ENCODE data around the gene MTTP. TPM values are rescaled to one million over a fixed set of nuclear protein-coding genes. Genes with fewer than 3 reads are reported as not detected.

The MTTP gene
- total RNA-seq, 3 donors from 2014 or later (not counting 1 experiment from before 2014, with no cell fraction given), result not detected

DNA sequence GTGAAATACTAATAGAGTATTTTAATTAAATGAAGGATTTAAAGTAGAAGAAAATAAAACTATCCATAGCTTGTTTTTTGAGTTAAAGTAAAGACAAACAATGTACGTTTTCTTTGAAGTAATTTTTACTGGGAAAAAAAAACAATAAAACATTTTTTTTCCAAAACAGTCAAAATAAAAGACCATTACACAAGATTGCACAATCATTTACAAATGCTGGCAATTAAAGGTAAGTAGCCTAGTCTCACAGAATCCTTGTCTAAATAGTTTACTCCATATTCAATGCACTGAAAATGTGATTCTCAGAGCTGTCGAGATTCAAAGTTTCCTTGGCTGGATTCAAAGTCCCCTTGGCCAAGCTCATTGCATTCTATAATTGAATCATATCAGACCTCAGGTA is 61.8 kb downstream of the MTTP start:
- Histone ChIP-seq H3K27ac (ENCODE audit: low read length) (no peak overlapping the region), H3K27me3 (ENCODE audit: control insufficient read depth, insufficient read depth, low read length) (peaks cover 2% of the 10 kb centered on the region), H3K4me1 (ENCODE audit: control insufficient read depth, insufficient read depth, low read length) (no peaks in the 10 kb centered on the region), H3K9me3 (ENCODE audit: control insufficient read depth, insufficient read depth, low read length) (no peaks in the 10 kb centered on the region), H3K4me3 (ENCODE audit: low read length) (no peak overlapping the region), H3K36me3 (ENCODE audit: control insufficient read depth, insufficient read depth, low read length) (no peaks in the 10 kb centered on the region)
- peaks cover 0 to 2% of the 10 kb centered on the region in 2 donors for H3K9me3 Mint-ChIP-seq
- DNase-seq (no peak), ATAC-seq (no peak)
- no peaks in the 10 kb centered on the region for H3K36me3 Mint-ChIP-seq
- WGBS (ENCODE audit: insufficient coverage), result 97% methylated on average over 1 of the region's 2 CpGs
- no peak overlapping the region for H3K4me3 Mint-ChIP-seq
- no peaks in the 10 kb centered on the region for H3K4me1 Mint-ChIP-seq
- H3K27ac Mint-ChIP-seq, result no peak overlapping the region
- peaks cover 9 to 10% of the 10 kb centered on the region in 2 donors for H3K27me3 Mint-ChIP-seq (ENCODE audit: low read depth in 2 of 2)
- intact Hi-C loops (cut with micrococcal nuclease), result no loop called here
- TF ChIP-seq, protein P1, sequence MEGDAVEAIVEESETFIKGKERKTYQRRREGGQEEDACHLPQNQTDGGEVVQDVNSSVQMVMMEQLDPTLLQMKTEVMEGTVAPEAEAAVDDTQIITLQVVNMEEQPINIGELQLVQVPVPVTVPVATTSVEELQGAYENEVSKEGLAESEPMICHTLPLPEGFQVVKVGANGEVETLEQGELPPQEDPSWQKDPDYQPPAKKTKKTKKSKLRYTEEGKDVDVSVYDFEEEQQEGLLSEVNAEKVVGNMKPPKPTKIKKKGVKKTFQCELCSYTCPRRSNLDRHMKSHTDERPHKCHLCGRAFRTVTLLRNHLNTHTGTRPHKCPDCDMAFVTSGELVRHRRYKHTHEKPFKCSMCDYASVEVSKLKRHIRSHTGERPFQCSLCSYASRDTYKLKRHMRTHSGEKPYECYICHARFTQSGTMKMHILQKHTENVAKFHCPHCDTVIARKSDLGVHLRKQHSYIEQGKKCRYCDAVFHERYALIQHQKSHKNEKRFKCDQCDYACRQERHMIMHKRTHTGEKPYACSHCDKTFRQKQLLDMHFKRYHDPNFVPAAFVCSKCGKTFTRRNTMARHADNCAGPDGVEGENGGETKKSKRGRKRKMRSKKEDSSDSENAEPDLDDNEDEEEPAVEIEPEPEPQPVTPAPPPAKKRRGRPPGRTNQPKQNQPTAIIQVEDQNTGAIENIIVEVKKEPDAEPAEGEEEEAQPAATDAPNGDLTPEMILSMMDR (IDR thresholded peaks at IDR 0.05), result no peak

DNA sequence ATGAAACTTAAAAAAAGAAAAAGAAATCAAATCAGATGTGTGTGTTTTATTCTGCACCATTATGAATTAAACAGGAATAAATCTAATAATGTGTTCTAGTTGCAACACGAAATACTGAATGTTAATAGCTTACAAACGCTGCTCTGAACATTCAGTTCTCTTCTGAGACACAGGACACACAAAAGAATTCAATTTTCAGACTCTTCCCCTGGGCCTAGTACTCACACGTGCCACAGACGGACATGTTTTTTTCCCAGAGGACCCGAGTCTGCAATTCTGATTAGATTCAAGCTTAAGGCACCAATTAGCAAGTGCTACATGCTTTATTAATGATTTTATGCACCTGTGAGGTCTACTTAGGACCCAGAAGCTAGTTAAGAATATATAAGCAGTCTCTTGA is 62.5 kb downstream of the MTTP start:
- no peaks in the 10 kb centered on the region for H3K4me1 Mint-ChIP-seq
- 76% methylated on average over 5 of the region's 5 CpGs for WGBS (ENCODE audit: insufficient coverage)
- peaks cover 0 to 2% of the 10 kb centered on the region in 2 donors for H3K9me3 Mint-ChIP-seq
- intact Hi-C loops (cut with micrococcal nuclease), result no loop called here
- no peak overlapping the region for H3K27ac Mint-ChIP-seq
- H3K36me3 ChIP-seq (ENCODE audit: control insufficient read depth, insufficient read depth, low read length), result no peaks in the 10 kb centered on the region
- no peak overlapping the region for H3K4me3 Mint-ChIP-seq
- no peaks in the 10 kb centered on the region for H3K4me1 ChIP-seq (ENCODE audit: control insufficient read depth, insufficient read depth, low read length)
- H3K36me3 Mint-ChIP-seq, result no peaks in the 10 kb centered on the region
- H3K4me3 ChIP-seq (ENCODE audit: low read length), result no peak overlapping the region
- no peaks in the 10 kb centered on the region for H3K9me3 ChIP-seq (ENCODE audit: control insufficient read depth, insufficient read depth, low read length)
- ATAC-seq (no peak), DNase-seq (no peak)
- H3K27me3 Mint-ChIP-seq (ENCODE audit: low read depth in 2 of 2), result peaks cover 11 to 15% of the 10 kb centered on the region in 2 donors
- H3K27ac ChIP-seq (ENCODE audit: low read length), result no peak overlapping the region
- TF ChIP-seq, protein P1 (IDR thresholded peaks at IDR 0.05), result no peak
- peaks cover 2% of the 10 kb centered on the region for H3K27me3 ChIP-seq (ENCODE audit: control insufficient read depth, insufficient read depth, low read length)

DNA sequence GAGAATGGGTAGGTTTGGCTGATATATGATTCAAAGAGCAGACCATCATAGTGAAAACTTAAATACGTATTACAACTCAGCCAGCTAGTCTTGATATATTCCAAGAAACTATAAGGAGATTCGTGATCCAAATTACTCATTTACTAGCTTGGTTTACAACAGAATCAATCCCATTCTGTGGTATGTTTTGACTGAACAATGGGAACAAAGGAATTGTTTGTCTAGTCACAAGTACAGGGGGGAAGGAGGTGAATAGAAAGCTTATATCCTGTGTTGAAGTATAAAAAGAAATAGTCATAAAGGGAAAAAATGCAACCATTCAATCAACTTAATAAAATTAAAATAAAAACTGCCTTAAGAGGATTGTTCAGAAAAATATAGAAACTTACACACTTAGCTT is 66.1 kb downstream of the MTTP start:
- Mint-ChIP-seq H3K9me3 (no peaks in the 10 kb centered on the region), H3K27me3 (ENCODE audit: low read depth in 2 of 2) (peaks cover 8 to 19% of the 10 kb centered on the region in 2 donors), H3K36me3 (no peaks in the 10 kb centered on the region), H3K4me3 (no peak overlapping the region), H3K4me1 (no peaks in the 10 kb centered on the region), H3K27ac (no peak overlapping the region)
- TF ChIP-seq, protein P1 (IDR thresholded peaks at IDR 0.05), result no peak
- peaks cover 2% of the 10 kb centered on the region for H3K27me3 ChIP-seq (ENCODE audit: control insufficient read depth, insufficient read depth, low read length)
- H3K4me3 ChIP-seq (ENCODE audit: low read length), result no peak overlapping the region
- intact Hi-C loops (cut with micrococcal nuclease), result no loop called here
- DNase-seq, result no peak
- no peak for ATAC-seq
- WGBS (ENCODE audit: insufficient coverage), result 75% methylated on average over 2 of the region's 2 CpGs
- H3K4me1 ChIP-seq (ENCODE audit: control insufficient read depth, insufficient read depth, low read length), result no peaks in the 10 kb centered on the region
- H3K36me3 ChIP-seq (ENCODE audit: control insufficient read depth, insufficient read depth, low read length), result no peaks in the 10 kb centered on the region
- H3K27ac ChIP-seq (ENCODE audit: low read length), result no peak overlapping the region
- H3K9me3 ChIP-seq (ENCODE audit: control insufficient read depth, insufficient read depth, low read length), result no peaks in the 10 kb centered on the region

DNA sequence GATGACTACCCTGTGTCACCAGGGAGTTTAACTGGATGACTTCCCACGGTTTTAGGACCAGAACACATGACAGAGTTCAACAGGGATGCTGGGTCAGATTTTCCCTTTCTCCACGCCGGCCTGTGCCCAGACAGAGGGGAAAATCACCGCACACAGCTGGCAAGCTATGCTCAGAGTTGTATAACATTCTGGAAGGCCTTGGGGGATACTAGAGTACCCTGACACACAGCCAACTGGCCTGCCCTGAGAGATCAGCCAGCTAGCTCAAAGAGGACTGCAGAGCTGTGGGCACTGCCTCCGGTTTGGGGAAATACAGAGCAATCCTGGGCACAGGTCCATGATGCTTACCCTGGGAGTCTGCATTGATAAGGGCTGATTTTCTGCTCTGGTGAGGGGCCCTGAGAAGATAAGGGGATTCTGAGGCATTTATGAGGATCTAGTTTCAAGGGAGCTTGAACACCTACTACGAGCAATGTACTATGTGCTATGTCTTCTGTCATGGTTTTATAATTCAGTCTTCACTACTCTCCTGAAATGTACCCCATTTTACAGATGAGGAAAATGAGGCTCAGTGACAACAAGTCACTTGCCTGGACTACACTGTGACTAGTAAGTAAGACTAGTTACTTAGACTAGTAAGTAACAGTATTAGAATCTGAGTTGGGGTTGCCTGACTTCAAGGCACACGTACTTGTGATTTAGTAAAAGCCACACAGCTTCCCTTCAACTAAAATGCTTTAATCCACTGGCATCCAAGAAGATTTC is 68.3 kb downstream of the MTTP start:
- H3K4me1 Mint-ChIP-seq, result no peaks in the 10 kb centered on the region
- H3K36me3 ChIP-seq (ENCODE audit: control insufficient read depth, insufficient read depth, low read length), result no peaks in the 10 kb centered on the region

More for the DNA sequence above, 68.3 kb downstream of the MTTP start:
- DNase-seq, result no peak
- H3K36me3 Mint-ChIP-seq, result no peaks in the 10 kb centered on the region
- Histone ChIP-seq H3K4me3 (ENCODE audit: low read length) (no peak overlapping the region), H3K27me3 (ENCODE audit: control insufficient read depth, insufficient read depth, low read length) (peaks cover 2% of the 10 kb centered on the region), H3K4me1 (ENCODE audit: control insufficient read depth, insufficient read depth, low read length) (no peaks in the 10 kb centered on the region), H3K9me3 (ENCODE audit: control insufficient read depth, insufficient read depth, low read length) (no peaks in the 10 kb centered on the region), H3K27ac (ENCODE audit: low read length) (no peak overlapping the region)
- WGBS (ENCODE audit: insufficient coverage), result 87% methylated on average over 7 of the region's 7 CpGs
- ATAC-seq, result no peak
- no peak overlapping the region for H3K27ac Mint-ChIP-seq
- H3K9me3 Mint-ChIP-seq, result no peaks in the 10 kb centered on the region
- H3K4me3 Mint-ChIP-seq, result no peak overlapping the region
- H3K27me3 Mint-ChIP-seq (ENCODE audit: low read depth in 2 of 2), result peaks cover 8 to 19% of the 10 kb centered on the region in 2 donors
- TF ChIP-seq, protein P1 (IDR thresholded peaks at IDR 0.05), result no peak
- intact Hi-C loops (cut with micrococcal nuclease), result no loop called here

All from natural killer cell (primary cell).